Adrenal gland (tissue), 5 donors: ENCODE measurements around the gene NHSL1.

Experiments
- POLR2A ChIP-seq, 2 donors: fragments of 450-650 bp; IDR thresholded peaks; one replicate each; pipeline ENCODE4 v1.6.1; 2017; ENCODE audit warnings: antibody characterized with exemption in 2 of 2, mild to moderate bottlenecking in 2 of 2, moderate library complexity in 1 of 2
- TF ChIP-seq, protein P1 (sequence below), 6 experiments: fragments of 450-650 bp in 4 of 6; fragments of 200-600 bp in 2 of 6; sonication (generic) in 1 of 6; IDR thresholded peaks; 1 replicate in 5 of 6; 2 replicates in 1 of 6; pipeline versions ENCODE4 v1.5.1 to v1.8.0; 2016 to 2021; ENCODE audit warnings: antibody characterized with exemption in 6 of 6, mild to moderate bottlenecking in 2 of 6, moderate library complexity in 1 of 6
- donor health status: DM: no; HTN: no; CAD: no.

DNA sequence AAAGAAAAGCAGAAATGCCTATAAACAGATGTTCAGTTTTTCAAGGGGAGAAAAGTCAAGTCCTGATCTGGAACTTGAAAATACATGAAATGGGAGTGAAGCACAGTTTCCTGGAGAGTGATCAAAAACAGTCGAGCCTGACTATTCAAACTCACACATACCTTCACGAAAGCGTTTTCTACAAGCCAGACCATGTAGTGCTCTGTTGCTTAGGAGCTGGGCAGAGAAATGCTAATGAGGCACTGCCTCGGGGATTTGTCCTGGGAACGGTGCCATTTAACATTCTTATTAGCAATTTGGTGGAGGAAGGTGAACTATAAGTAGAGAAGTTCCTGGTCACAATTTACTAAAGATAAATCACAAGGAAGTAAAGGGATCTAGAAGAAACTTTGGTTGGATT is 5.9 kb downstream of the NHSL1 start:
- no peak for TF ChIP-seq POLR2A (IDR thresholded peaks at IDR 0.05)
- TF ChIP-seq, protein P1, sequence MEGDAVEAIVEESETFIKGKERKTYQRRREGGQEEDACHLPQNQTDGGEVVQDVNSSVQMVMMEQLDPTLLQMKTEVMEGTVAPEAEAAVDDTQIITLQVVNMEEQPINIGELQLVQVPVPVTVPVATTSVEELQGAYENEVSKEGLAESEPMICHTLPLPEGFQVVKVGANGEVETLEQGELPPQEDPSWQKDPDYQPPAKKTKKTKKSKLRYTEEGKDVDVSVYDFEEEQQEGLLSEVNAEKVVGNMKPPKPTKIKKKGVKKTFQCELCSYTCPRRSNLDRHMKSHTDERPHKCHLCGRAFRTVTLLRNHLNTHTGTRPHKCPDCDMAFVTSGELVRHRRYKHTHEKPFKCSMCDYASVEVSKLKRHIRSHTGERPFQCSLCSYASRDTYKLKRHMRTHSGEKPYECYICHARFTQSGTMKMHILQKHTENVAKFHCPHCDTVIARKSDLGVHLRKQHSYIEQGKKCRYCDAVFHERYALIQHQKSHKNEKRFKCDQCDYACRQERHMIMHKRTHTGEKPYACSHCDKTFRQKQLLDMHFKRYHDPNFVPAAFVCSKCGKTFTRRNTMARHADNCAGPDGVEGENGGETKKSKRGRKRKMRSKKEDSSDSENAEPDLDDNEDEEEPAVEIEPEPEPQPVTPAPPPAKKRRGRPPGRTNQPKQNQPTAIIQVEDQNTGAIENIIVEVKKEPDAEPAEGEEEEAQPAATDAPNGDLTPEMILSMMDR (IDR thresholded peaks at IDR 0.05), result no peak
